ENCODE measurements around the gene HSFY2.
"Not testable (repeated sequence)": the region's sequence is repeated elsewhere in the genome, so short reads cannot be mapped to it uniquely, and the experiment has no call there.

HSFY2 gene, protein sequence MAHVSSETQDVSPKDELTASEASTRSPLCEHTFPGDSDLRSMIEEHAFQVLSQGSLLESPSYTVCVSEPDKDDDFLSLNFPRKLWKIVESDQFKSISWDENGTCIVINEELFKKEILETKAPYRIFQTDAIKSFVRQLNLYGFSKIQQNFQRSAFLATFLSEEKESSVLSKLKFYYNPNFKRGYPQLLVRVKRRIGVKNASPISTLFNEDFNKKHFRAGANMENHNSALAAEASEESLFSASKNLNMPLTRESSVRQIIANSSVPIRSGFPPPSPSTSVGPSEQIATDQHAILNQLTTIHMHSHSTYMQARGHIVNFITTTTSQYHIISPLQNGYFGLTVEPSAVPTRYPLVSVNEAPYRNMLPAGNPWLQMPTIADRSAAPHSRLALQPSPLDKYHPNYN

DNA sequence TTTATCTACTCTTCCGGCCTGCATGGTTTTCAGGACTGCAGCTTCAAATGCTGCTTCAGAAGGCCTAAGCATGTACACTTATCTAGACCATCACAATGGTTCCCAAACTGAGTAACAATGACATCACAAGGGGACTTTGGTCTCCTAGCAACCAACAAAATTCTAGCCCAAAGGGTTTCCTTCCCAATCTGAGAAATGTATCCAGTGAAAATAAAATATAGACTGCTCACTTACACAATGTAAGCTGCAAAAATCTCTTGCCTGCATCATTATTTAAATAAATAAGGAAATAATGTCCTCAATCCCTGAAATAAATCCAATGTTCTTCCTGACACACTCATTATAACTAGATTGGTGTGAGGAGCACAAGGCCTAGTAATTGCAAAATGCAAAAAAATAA, at the start of gene HSFY2:
HSFY2 (minus strand) TSS at position 101 of the 400 bp plus-strand sequence. CDS start 117 bp downstream, outside the sequence.
- not testable (repeated sequence) for H3K9me3 ChIP-seq (ENCODE audit: low read length); H3K36me3 ChIP-seq (ENCODE audit: insufficient read depth, low read length); H2AFZ ChIP-seq (ENCODE audit: low read depth, low read length); H3K4me3 ChIP-seq (ENCODE audit: low read length); H3K27me3 ChIP-seq (ENCODE audit: insufficient read depth, low read length); H3K4me1 ChIP-seq (ENCODE audit: insufficient read depth, low read length)

DNA sequence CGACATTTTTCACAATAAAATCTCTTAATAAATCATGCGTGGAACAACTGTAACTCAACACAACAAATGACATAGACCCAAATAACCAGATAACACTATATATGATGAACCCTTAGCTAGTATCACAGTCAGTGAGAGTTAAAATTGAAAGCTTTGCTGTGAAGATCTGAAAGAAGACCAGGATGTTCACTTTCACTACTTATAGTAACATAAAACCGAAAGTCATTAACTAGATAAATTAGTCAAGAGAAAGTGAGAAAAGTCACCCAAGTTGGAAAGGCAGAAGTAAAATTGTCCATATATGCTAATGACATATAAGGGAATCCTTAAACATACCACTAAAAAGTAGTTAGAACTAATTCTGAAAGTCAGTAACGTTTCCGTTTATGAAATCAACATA, 42.2 kb upstream of the HSFY2 start:
- H3K4me3 ChIP-seq (ENCODE audit: low read length); H3K4me1 ChIP-seq (ENCODE audit: insufficient read depth, low read length); H2AFZ ChIP-seq (ENCODE audit: low read depth, low read length); H3K36me3 ChIP-seq (ENCODE audit: insufficient read depth, low read length); H3K9me3 ChIP-seq (ENCODE audit: low read length); H3K27me3 ChIP-seq (ENCODE audit: insufficient read depth, low read length): not testable (repeated sequence)

DNA sequence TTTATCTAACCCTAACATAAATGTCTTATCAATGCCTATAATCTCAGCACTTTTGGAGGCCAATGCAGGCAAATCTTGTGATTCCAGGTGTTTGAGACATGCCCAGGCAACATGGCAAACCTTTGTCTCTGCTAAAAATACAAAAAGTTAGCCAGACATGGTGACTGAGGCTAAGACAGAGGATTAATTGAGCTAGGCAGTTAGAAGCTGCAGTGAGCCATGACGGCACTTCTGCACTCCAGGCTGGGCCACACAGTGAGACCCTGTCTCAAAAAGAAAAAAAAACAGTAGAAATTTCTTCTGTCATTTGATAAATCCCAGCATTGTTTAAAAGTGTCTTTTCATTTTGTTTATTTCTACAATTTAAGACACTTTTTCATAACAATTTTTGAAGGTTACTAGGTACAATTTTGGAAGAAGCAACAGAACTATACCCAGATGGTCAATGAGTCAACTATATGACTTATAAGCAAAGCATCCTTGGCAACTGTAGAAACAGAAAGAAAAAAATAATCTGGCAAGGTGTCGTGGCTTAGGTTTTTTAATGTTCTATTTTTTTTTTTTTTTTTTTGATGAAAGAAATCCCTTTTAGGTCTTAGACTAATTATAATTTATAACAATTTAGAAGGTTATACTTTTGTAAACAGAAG, 15.3 kb upstream of the HSFY2 start:
- H3K27me3 ChIP-seq (ENCODE audit: insufficient read depth, low read length); H3K4me1 ChIP-seq (ENCODE audit: insufficient read depth, low read length): not testable (repeated sequence)

DNA sequence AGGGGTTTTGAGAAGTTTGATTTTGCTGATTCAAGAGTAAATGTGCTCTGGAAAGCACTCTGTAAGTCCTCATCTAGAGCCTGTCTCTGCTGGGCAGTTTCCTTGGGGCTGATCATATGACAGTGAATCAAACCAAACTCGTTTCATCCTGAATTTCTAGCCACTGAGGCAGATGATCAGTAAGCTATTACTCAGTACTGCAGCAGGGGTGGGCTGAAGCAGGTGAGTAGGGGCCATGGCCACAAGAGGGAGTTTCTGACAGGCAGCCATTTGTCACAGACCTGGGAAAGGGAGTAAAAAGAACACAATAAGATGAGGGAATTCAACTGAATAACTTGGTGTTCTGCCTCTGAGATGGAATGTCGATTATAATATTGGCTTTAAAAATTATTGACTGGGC, 19.5 kb downstream of the HSFY2 start:
- not testable (repeated sequence) for H3K36me3 ChIP-seq (ENCODE audit: insufficient read depth, low read length); H3K4me1 ChIP-seq (ENCODE audit: insufficient read depth, low read length); H3K27me3 ChIP-seq (ENCODE audit: insufficient read depth, low read length); H3K4me3 ChIP-seq (ENCODE audit: low read length); H2AFZ ChIP-seq (ENCODE audit: low read depth, low read length); H3K9me3 ChIP-seq (ENCODE audit: low read length)

More for the DNA sequence above, 15.3 kb upstream of the HSFY2 start:
- H3K9me3 ChIP-seq (ENCODE audit: low read length); H3K4me3 ChIP-seq (ENCODE audit: low read length); H3K36me3 ChIP-seq (ENCODE audit: insufficient read depth, low read length); H2AFZ ChIP-seq (ENCODE audit: low read depth, low read length): not testable (repeated sequence)

DNA sequence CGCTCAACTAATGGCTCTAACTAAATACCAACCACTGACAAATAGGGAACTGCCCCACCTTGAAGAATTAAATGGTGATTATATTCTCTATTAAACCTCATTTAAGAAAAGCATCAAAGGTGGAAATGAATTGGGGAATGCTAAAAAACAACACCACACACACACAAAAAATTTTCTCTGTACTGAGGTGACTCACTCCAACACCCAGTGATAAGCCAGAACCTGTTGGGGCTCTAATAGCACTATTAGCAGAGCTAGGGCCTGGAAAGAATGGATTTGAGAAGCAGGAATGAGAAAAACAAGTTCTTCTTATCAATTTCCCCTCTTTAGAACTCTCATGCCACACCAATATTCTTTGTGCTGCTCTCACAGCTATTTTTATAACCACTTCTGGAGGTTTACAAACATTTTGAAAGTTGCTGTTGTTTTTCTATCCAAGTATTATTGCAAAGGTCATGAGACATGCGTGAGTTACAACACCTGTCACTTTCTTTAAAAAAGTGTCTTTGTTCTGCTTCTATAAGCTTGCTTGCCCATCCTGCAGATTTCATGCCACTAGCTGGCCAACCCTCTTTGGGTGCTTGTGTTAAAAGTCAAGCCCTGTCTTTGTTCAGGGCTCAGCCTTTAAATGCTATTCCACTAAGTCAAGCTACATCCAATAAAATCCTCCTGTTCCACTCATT, 20.3 kb downstream of the HSFY2 start:
- H3K36me3 ChIP-seq (ENCODE audit: insufficient read depth, low read length); H3K4me3 ChIP-seq (ENCODE audit: low read length); H3K4me1 ChIP-seq (ENCODE audit: insufficient read depth, low read length); H3K9me3 ChIP-seq (ENCODE audit: low read length); H3K27me3 ChIP-seq (ENCODE audit: insufficient read depth, low read length); H2AFZ ChIP-seq (ENCODE audit: low read depth, low read length): not testable (repeated sequence)

DNA sequence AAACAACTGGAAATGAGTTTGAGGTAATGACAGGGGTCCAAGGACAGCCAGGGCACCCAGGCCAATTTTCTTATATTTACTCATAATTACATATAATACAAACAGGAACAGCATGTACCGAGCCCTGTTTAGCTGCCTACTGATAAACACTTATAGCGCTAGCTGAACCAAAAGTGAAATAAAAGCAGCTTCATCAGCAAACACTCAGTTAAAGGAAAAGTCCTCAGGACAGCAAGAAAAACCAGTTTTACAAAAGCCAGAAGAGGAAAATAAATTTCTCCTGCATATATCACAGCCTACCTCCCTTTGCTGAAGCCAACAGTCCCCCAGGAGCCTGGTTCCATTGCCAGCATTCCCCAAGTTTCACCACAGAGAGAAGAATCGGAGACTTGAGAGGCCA, 49.8 kb downstream of the HSFY2 start:
- not testable (repeated sequence) for H3K27me3 ChIP-seq (ENCODE audit: insufficient read depth, low read length)

More for the DNA sequence above, 49.8 kb downstream of the HSFY2 start:
- not testable (repeated sequence) for H2AFZ ChIP-seq (ENCODE audit: low read depth, low read length); H3K36me3 ChIP-seq (ENCODE audit: insufficient read depth, low read length); H3K4me1 ChIP-seq (ENCODE audit: insufficient read depth, low read length); H3K9me3 ChIP-seq (ENCODE audit: low read length); H3K4me3 ChIP-seq (ENCODE audit: low read length)

Measured in neuron (in vitro differentiated cells).